Activated T-helper 2 cell treated with anti-CD3 and anti-CD28 coated beads, Interferon-gamma antibody, Interleukin-2, Interleukin-4, amounts not matched to agents 10 μg/mL and 5 μg/mL and 100 μg/mL, durations not matched to agents 14 hours and 24 hours and 36 hours (primary cell): ENCODE results near the gene YBEY. TPM values are rescaled to one million over a fixed set of nuclear protein-coding genes. Genes with fewer than 3 reads are reported as not detected.
"Not testable (repeated sequence)": the region's sequence is repeated elsewhere in the genome, so short reads cannot be mapped to it uniquely, and the experiment has no call there.

Source experiments
- DNase-seq: peaks from one replicate; pipeline ENCODE4 v3.0.0; 2021; ENCODE audit warnings: low spot score
- H3K27ac Mint-ChIP-seq: one replicate; pipeline ENCODE4 v1.8.0; 2021; ENCODE audit warnings: mixed read lengths
- H3K27me3 Mint-ChIP-seq: one replicate; pipeline ENCODE4 v1.8.0; 2021; ENCODE audit warnings: low read depth, mixed read lengths
- H3K36me3 Mint-ChIP-seq: one replicate; pipeline ENCODE4 v1.8.0; 2021; ENCODE audit warnings: low read depth, mixed read lengths
- H3K4me1 Mint-ChIP-seq: one replicate; pipeline ENCODE4 v1.8.0; 2021; ENCODE audit warnings: low read depth, mixed read lengths
- H3K4me3 Mint-ChIP-seq: one replicate; pipeline ENCODE4 v1.8.0; 2021; ENCODE audit warnings: low read depth, mild to moderate bottlenecking, moderate library complexity, mixed read lengths
- H3K9me3 Mint-ChIP-seq: one replicate; pipeline ENCODE4 v1.8.0; 2021; ENCODE audit warnings: mixed read lengths
- intact Hi-C: fragments of 100-400 bp; cut with micrococcal nuclease; formaldehyde crosslinking; loops from one replicate; pipeline ENCODE4 v1.15.1; 2023
- total RNA-seq: library from RNA; stranded (reverse); gene quantifications from 2 replicates; pipeline ENCODE4 v1.2.3, GENCODE V29; 2022

Gene YBEY
- total RNA-seq, 1 donor from 2014 or later = 14.4 TPM

- Mint-ChIP-seq H3K27me3 (no peaks in the 10 kb centered on the region), H3K4me1 (peaks cover 8% of the 10 kb centered on the region), H3K4me3 (peak overlapping the region; percentile 37), H3K36me3 (peaks cover 48% of the 10 kb centered on the region), H3K27ac (peak overlapping the region; percentile 76), H3K9me3 (no peaks in the 10 kb centered on the region)
- intact Hi-C loops = loop anchor here (1.0 kb wide), 1 partner anchor 10 kb away; the partner anchor contains the start of gene YBEY
- peak; percentile 64 for DNase-seq
Observed at GRCh38 chr21:46295996-46296752, 10.0 kb downstream of the YBEY start.

- Mint-ChIP-seq H3K27ac (peak overlapping the region; percentile 57), H3K4me3 (peak overlapping the region; percentile 47), H3K4me1 (peaks cover 5% of the 10 kb centered on the region), H3K9me3 (no peaks in the 10 kb centered on the region), H3K36me3 (peaks cover 38% of the 10 kb centered on the region), H3K27me3 (no peaks in the 10 kb centered on the region)
- intact Hi-C loops = no loop called here
- DNase-seq = no peak
Observed at GRCh38 chr21:46297338-46298271, 11.5 kb downstream of the YBEY start.

- H3K4me3 Mint-ChIP-seq = no peak overlapping the region
- H3K27me3 Mint-ChIP-seq = no peaks in the 10 kb centered on the region
- H3K36me3 Mint-ChIP-seq = peaks cover 44% of the 10 kb centered on the region
- intact Hi-C loops = no loop called here
- H3K27ac Mint-ChIP-seq = no peak overlapping the region
- peaks cover 5% of the 10 kb centered on the region for H3K4me1 Mint-ChIP-seq
- no peak for DNase-seq
- H3K9me3 Mint-ChIP-seq = no peaks in the 10 kb centered on the region
Observed at GRCh38 chr21:46299167-46299566, 13.0 kb downstream of the YBEY start.

- H3K4me3 Mint-ChIP-seq = no peak overlapping the region
- H3K27ac Mint-ChIP-seq = no peak overlapping the region
- DNase-seq = no peak
- H3K9me3 Mint-ChIP-seq = no peaks in the 10 kb centered on the region
- peaks cover 50% of the 10 kb centered on the region for H3K36me3 Mint-ChIP-seq
- peaks cover 2% of the 10 kb centered on the region for H3K4me1 Mint-ChIP-seq
- intact Hi-C loops = no loop called here
- H3K27me3 Mint-ChIP-seq = no peaks in the 10 kb centered on the region
Observed at GRCh38 chr21:46301759-46302158, 15.6 kb downstream of the YBEY start.

- no peaks in the 10 kb centered on the region for H3K9me3 Mint-ChIP-seq
- no peak for DNase-seq
- H3K4me1 Mint-ChIP-seq = no peaks in the 10 kb centered on the region
- H3K27ac Mint-ChIP-seq = no peak overlapping the region
- intact Hi-C loops = no loop called here
- H3K36me3 Mint-ChIP-seq = peaks cover 50% of the 10 kb centered on the region
- H3K4me3 Mint-ChIP-seq = no peak overlapping the region
- no peaks in the 10 kb centered on the region for H3K27me3 Mint-ChIP-seq
Observed at GRCh38 chr21:46304437-46304836, 18.3 kb downstream of the YBEY start.

GRCh38 chr21:46304955-46305354 is 18.8 kb downstream of the YBEY start:
- H3K4me1 Mint-ChIP-seq = no peaks in the 10 kb centered on the region
- no peak for DNase-seq
- intact Hi-C loops = no loop called here
- H3K27me3 Mint-ChIP-seq = no peaks in the 10 kb centered on the region
- no peak overlapping the region for H3K27ac Mint-ChIP-seq
- peaks cover 48% of the 10 kb centered on the region for H3K36me3 Mint-ChIP-seq
- no peaks in the 10 kb centered on the region for H3K9me3 Mint-ChIP-seq
- H3K4me3 Mint-ChIP-seq = no peak overlapping the region

GRCh38 chr21:46307625-46308024 is 21.5 kb downstream of the YBEY start:
- no peak overlapping the region for H3K27ac Mint-ChIP-seq

GRCh38 chr21:46308431-46308830 is 22.3 kb downstream of the YBEY start:
- no peak for DNase-seq
- intact Hi-C loops = no loop called here
- Mint-ChIP-seq H3K27me3 (no peaks in the 10 kb centered on the region), H3K27ac (no peak overlapping the region), H3K4me1 (no peaks in the 10 kb centered on the region), H3K36me3 (peaks cover 50% of the 10 kb centered on the region), H3K9me3 (peaks cover 4% of the 10 kb centered on the region), H3K4me3 (no peak overlapping the region)

More at GRCh38 chr21:46307625-46308024, 21.5 kb downstream of the YBEY start:
- DNase-seq = no peak
- no peaks in the 10 kb centered on the region for H3K4me1 Mint-ChIP-seq
- intact Hi-C loops = no loop called here
- no peak overlapping the region for H3K4me3 Mint-ChIP-seq
- H3K9me3 Mint-ChIP-seq = peaks cover 1% of the 10 kb centered on the region
- peaks cover 48% of the 10 kb centered on the region for H3K36me3 Mint-ChIP-seq
- H3K27me3 Mint-ChIP-seq = no peaks in the 10 kb centered on the region

- H3K27me3 Mint-ChIP-seq, H3K9me3 Mint-ChIP-seq, DNase-seq, intact Hi-C loops, H3K4me3 Mint-ChIP-seq, H3K4me1 Mint-ChIP-seq, H3K27ac Mint-ChIP-seq: not testable (repeated sequence)
- H3K36me3 Mint-ChIP-seq = peaks cover 48% of the 10 kb centered on the region
Observed at GRCh38 chr21:46310260-46310659, 24.1 kb downstream of the YBEY start.

- intact Hi-C loops = no loop called here
- no peak for DNase-seq
- H3K4me3 Mint-ChIP-seq = no peak overlapping the region
- peaks cover 52% of the 10 kb centered on the region for H3K36me3 Mint-ChIP-seq
- peaks cover 4% of the 10 kb centered on the region for H3K9me3 Mint-ChIP-seq
- H3K27ac Mint-ChIP-seq = no peak overlapping the region
- H3K27me3 Mint-ChIP-seq = no peaks in the 10 kb centered on the region
- H3K4me1 Mint-ChIP-seq = no peaks in the 10 kb centered on the region
Observed at GRCh38 chr21:46311568-46311967, 25.4 kb downstream of the YBEY start.

- H3K27ac Mint-ChIP-seq = no peak overlapping the region
Observed at GRCh38 chr21:46312949-46313348, 26.8 kb downstream of the YBEY start.

GRCh38 chr21:46314441-46315020 is 28.4 kb downstream of the YBEY start:
- Mint-ChIP-seq H3K27me3 (no peaks in the 10 kb centered on the region), H3K36me3 (peaks cover 45% of the 10 kb centered on the region), H3K4me1 (no peaks in the 10 kb centered on the region), H3K9me3 (peaks cover 4% of the 10 kb centered on the region), H3K4me3 (no peak overlapping the region), H3K27ac (no peak overlapping the region)
- intact Hi-C loops = no loop called here
- no peak for DNase-seq

More at GRCh38 chr21:46312949-46313348, 26.8 kb downstream of the YBEY start:
- intact Hi-C loops = no loop called here
- DNase-seq = no peak
- no peaks in the 10 kb centered on the region for H3K27me3 Mint-ChIP-seq
- peaks cover 4% of the 10 kb centered on the region for H3K9me3 Mint-ChIP-seq
- H3K4me3 Mint-ChIP-seq = no peak overlapping the region
- no peaks in the 10 kb centered on the region for H3K4me1 Mint-ChIP-seq
- peaks cover 43% of the 10 kb centered on the region for H3K36me3 Mint-ChIP-seq
